ENCODE results near the gene STK39.

The STK39 gene

DNA sequence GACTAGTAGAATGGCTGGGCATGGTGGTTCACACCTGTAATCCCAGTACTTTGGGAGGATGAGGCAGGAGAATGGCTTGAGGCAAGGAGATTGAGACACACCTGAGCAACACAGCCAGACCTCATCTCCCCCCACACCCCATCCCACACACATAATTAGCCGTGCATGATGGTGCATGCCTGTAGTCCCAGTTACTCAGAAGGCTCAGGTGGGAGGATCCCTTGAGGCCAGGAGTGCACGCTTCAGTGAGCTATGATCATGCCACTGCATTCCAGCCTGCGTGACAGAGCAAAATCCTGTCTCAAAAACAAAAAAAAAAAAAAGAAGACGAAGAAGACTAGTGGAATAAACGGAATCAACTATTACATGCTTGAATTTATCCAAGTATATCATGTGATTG is 150.0 kb downstream of the STK39 start:
- Histone ChIP-seq H3K27ac (replicated peaks) (no peak overlapping the region), H3K27me3 (ENCODE audit: insufficient read depth, poor library complexity, severe bottlenecking) (no peaks in the 10 kb centered on the region), H3K4me3 (replicated peaks; ENCODE audit: insufficient read depth, low read length) (no peak overlapping the region)
- no peak for DNase-seq (ENCODE audit: low read depth in 1 of 2, low spot score in 1 of 2)
- TF ChIP-seq POLR2AphosphoS5 (IDR thresholded peaks at IDR 0.05; ENCODE audit: low read depth) (no peak), CTCF (IDR thresholded peaks at IDR 0.05; ENCODE audit: insufficient read depth, low read length) (no peak), SPI1 (IDR thresholded peaks at IDR 0.05; ENCODE audit: borderline replicate concordance, low read depth) (no peak), REST (IDR thresholded peaks at IDR 0.05; ENCODE audit: insufficient replicate concordance, low read depth) (no peak), GABPA (IDR thresholded peaks at IDR 0.05; ENCODE audit: low read depth) (no peak)

DNA sequence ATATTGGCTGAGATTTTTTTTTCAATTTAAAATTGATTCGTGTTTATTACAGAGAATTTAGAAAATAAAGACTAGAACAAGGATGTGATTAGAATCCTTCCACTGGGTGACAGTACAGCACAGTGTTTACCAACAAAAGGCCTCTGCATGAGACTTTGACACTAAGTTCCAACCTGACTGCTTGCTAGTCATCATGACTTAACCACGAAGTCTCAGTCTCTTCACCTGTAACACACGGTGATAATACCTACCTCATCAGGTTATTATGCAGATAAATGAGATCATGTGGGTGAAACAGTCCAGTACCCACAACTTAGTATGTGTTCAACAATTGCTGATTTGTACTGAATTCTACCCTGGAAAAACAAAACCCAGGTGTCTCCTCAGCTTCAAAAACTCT is 151.2 kb downstream of the STK39 start:
- H3K27me3 ChIP-seq (ENCODE audit: insufficient read depth, poor library complexity, severe bottlenecking), result no peaks in the 10 kb centered on the region
- no peak overlapping the region for H3K4me3 ChIP-seq (replicated peaks; ENCODE audit: insufficient read depth, low read length)
- TF ChIP-seq CTCF (IDR thresholded peaks at IDR 0.05; ENCODE audit: insufficient read depth, low read length) (no peak), REST (IDR thresholded peaks at IDR 0.05; ENCODE audit: insufficient replicate concordance, low read depth) (no peak), SPI1 (IDR thresholded peaks at IDR 0.05; ENCODE audit: borderline replicate concordance, low read depth) (no peak), GABPA (IDR thresholded peaks at IDR 0.05; ENCODE audit: low read depth) (no peak), POLR2AphosphoS5 (IDR thresholded peaks at IDR 0.05; ENCODE audit: low read depth) (no peak)
- H3K27ac ChIP-seq (replicated peaks), result no peak overlapping the region
- DNase-seq (ENCODE audit: low read depth in 1 of 2, low spot score in 1 of 2), result no peak

DNA sequence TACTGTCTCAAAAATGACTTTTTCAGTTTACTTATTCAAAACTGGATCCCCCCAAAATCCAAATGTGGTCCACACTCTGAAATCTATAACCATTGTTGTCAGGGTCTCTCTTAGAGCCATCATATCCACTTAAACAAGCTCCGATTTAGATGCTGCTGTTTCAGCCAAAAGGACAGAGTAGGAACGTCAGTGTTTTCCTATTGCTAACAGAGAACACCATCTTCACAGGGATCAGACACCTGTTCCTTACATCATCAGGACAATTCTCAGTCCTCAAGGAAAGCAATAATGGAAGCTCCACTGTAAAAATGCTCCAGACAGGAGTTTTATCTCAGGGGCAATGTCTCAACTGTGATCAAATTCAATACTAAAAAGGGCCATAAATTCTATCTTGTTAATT is 155.4 kb downstream of the STK39 start:
- Histone ChIP-seq H3K27ac (replicated peaks) (no peak overlapping the region), H3K4me3 (replicated peaks; ENCODE audit: insufficient read depth, low read length) (no peak overlapping the region), H3K27me3 (ENCODE audit: insufficient read depth, poor library complexity, severe bottlenecking) (no peaks in the 10 kb centered on the region)
- no peak for DNase-seq (ENCODE audit: low read depth in 1 of 2, low spot score in 1 of 2)
- TF ChIP-seq CTCF (IDR thresholded peaks at IDR 0.05; ENCODE audit: insufficient read depth, low read length), result no peak
- TF ChIP-seq GABPA (IDR thresholded peaks at IDR 0.05; ENCODE audit: low read depth), result no peak
- no peak for TF ChIP-seq REST (IDR thresholded peaks at IDR 0.05; ENCODE audit: insufficient replicate concordance, low read depth)
- TF ChIP-seq POLR2AphosphoS5 (IDR thresholded peaks at IDR 0.05; ENCODE audit: low read depth), result no peak
- TF ChIP-seq SPI1 (IDR thresholded peaks at IDR 0.05; ENCODE audit: borderline replicate concordance, low read depth), result no peak

Measured in HL-60 (cell line).